ENCODE measurements around the gene DCAF5. TPM values are rescaled to one million over a fixed set of nuclear protein-coding genes. Genes with fewer than 3 reads are reported as not detected.

DCAF5 gene
- total RNA-seq, 1 donor from 2014 or later = 20.9 TPM

GRCh38 chr14:69047255-69047654 lies 105.7 kb downstream of the DCAF5 start:
- Histone ChIP-seq H3K27ac (ENCODE audit: low read depth, low read length) (peak overlapping the region; percentile 32), H3K27me3 (ENCODE audit: control insufficient read depth in 3 of 3, insufficient read depth in 3 of 3, low read length in 3 of 3) (peaks cover 0 to 13% (median 0%) of the 10 kb centered on the region in 3 donors), H3K4me1 (ENCODE audit: control insufficient read depth in 3 of 3, insufficient read depth in 3 of 3, low read length in 3 of 3) (peaks cover 62 to 72% (median 66%) of the 10 kb centered on the region in 3 donors), H3K36me3 (ENCODE audit: control insufficient read depth in 3 of 3, insufficient read depth in 3 of 3, low read length in 3 of 3) (no peaks in the 10 kb centered on the region), H3K9me3 (ENCODE audit: control insufficient read depth in 3 of 3, low read length in 3 of 3) (no peaks in the 10 kb centered on the region), H3K4me3 (ENCODE audit: low read length in 3 of 3) (no peak overlapping the region), H3K9ac (ENCODE audit: low read depth in 1 of 3, low read length in 3 of 3) (no peak overlapping the region)

DNA sequence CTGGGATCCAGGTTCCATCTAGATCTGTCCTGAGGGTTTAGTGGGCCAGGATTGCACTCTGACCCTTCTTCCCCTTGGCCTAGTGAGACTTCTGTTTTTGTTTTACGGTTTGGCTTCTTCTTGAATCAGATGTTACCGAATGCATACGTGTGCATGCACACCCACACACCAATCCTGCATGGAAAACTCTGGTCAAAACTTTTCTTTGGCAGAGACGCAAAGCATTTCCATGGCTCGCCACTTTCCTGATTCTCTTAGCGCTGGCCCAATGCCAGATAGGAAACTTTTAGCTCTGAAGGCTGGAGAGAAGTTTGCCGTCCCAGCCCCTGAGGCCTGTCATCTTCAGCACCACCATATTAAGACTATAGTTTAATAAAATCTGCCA lies 106.5 kb downstream of the DCAF5 start:
- no peaks in the 10 kb centered on the region for H3K9me3 ChIP-seq (ENCODE audit: control insufficient read depth in 3 of 3, low read length in 3 of 3)
- H3K4me1 ChIP-seq (ENCODE audit: control insufficient read depth in 3 of 3, insufficient read depth in 3 of 3, low read length in 3 of 3) = peaks cover 57 to 67% (median 67%) of the 10 kb centered on the region in 3 donors
- peaks cover 0 to 15% (median 4%) of the 10 kb centered on the region in 3 donors for H3K27me3 ChIP-seq (ENCODE audit: control insufficient read depth in 3 of 3, insufficient read depth in 3 of 3, low read length in 3 of 3)
- peak overlapping the region in 1 of 3 donors; percentile 28 for H3K9ac ChIP-seq (ENCODE audit: low read depth in 1 of 3, low read length in 3 of 3)
- H3K27ac ChIP-seq (ENCODE audit: low read depth, low read length) = peak overlapping the region; percentile 78
- no peaks in the 10 kb centered on the region for H3K36me3 ChIP-seq (ENCODE audit: control insufficient read depth in 3 of 3, insufficient read depth in 3 of 3, low read length in 3 of 3)
- H3K4me3 ChIP-seq (ENCODE audit: low read length in 3 of 3) = no peak overlapping the region

- peaks cover 57 to 64% (median 62%) of the 10 kb centered on the region in 3 donors for H3K4me1 ChIP-seq (ENCODE audit: control insufficient read depth in 3 of 3, insufficient read depth in 3 of 3, low read length in 3 of 3)
- no peak overlapping the region for H3K4me3 ChIP-seq (ENCODE audit: low read length in 3 of 3)
- H3K36me3 ChIP-seq (ENCODE audit: control insufficient read depth in 3 of 3, insufficient read depth in 3 of 3, low read length in 3 of 3) = no peaks in the 10 kb centered on the region
- H3K9ac ChIP-seq (ENCODE audit: low read depth in 1 of 3, low read length in 3 of 3) = peak overlapping the region; percentile 26 to 28 (median 28)
- peak overlapping the region; percentile 78 for H3K27ac ChIP-seq (ENCODE audit: low read depth, low read length)
- H3K9me3 ChIP-seq (ENCODE audit: control insufficient read depth in 3 of 3, low read length in 3 of 3) = no peaks in the 10 kb centered on the region
- H3K27me3 ChIP-seq (ENCODE audit: control insufficient read depth in 3 of 3, insufficient read depth in 3 of 3, low read length in 3 of 3) = peaks cover 0 to 15% (median 4%) of the 10 kb centered on the region in 3 donors
Measured at GRCh38 chr14:69045857-69046475, 107.0 kb downstream of the DCAF5 start.

DNA sequence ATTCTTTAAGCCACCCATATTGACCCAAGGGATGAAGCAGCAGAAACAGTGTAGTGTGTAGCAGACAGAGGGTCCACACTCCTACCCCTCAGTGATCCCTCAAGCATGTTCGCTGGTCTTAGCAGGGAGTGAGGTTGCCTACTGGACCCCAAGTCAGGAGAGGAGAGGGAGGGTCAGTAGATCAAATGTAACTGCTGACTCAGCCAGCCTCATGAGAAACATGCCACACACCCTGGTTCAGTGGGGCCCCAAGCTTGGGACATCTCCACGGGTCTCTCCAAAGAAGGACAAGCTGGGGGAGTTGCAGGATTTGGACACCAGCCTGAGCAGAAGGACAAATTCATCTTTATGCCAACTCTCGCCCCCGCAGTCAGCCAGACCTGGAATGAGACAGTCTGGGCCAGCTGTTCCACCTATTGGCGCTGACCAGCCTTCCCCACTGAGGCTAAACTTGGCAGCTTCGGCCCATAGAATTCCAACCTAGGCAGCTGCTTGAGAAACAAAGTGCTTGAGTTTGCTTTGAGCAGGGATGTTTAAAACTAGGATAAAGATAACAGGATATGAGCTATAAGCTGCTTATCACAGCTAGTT lies 107.9 kb downstream of the DCAF5 start:
- peaks cover 0 to 17% (median 6%) of the 10 kb centered on the region in 3 donors for H3K27me3 ChIP-seq (ENCODE audit: control insufficient read depth in 3 of 3, insufficient read depth in 3 of 3, low read length in 3 of 3)
- peak overlapping the region in 1 of 3 donors; percentile 38 for H3K9ac ChIP-seq (ENCODE audit: low read depth in 1 of 3, low read length in 3 of 3)
- no peaks in the 10 kb centered on the region for H3K9me3 ChIP-seq (ENCODE audit: control insufficient read depth in 3 of 3, low read length in 3 of 3)
- H3K4me3 ChIP-seq (ENCODE audit: low read length in 3 of 3) = no peak overlapping the region
- H3K4me1 ChIP-seq (ENCODE audit: control insufficient read depth in 3 of 3, insufficient read depth in 3 of 3, low read length in 3 of 3) = peaks cover 52 to 61% (median 54%) of the 10 kb centered on the region in 3 donors
- no peaks in the 10 kb centered on the region for H3K36me3 ChIP-seq (ENCODE audit: control insufficient read depth in 3 of 3, insufficient read depth in 3 of 3, low read length in 3 of 3)
- H3K27ac ChIP-seq (ENCODE audit: low read depth, low read length) = peak overlapping the region; percentile 78

- Histone ChIP-seq H3K27ac (ENCODE audit: low read depth, low read length) (peak overlapping the region; percentile 78), H3K4me1 (ENCODE audit: control insufficient read depth in 3 of 3, insufficient read depth in 3 of 3, low read length in 3 of 3) (peaks cover 45 to 56% (median 48%) of the 10 kb centered on the region in 3 donors)
Measured at GRCh38 chr14:69044296-69044695, 108.6 kb downstream of the DCAF5 start.

DNA sequence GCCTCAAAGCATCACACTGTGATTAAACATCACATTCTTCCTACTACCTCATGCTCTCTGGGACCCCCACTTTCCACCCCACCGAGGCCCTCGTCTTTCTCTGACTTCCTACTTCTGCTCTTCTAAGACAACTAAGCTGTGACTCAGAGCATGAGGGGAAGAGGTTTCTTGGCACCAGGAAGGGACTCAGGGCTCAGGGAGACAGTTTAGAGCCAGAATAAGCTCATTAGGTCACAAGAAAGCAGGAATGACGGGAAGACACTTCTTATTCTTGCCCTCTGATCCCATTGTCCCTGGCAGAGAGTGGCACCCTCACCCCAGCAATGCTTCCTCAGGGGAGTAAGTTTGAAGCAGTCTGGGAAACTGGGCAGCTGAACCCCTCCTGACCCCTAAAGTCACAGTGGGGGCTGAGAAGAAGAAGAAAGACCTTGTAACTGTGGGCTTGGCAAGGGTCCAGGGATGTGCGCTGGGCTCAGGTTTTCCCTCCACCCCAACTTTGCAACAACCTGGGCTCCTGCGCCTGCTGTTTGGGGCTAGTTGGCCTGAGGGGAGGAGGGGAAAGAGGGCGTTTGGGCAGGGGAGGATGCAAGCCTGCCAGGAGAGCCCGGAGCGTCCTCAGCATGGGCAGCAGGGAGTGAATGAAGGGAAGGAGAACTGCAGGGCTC lies 109.2 kb downstream of the DCAF5 start:
- no peak overlapping the region for H3K4me3 ChIP-seq (ENCODE audit: low read length in 3 of 3)
- peaks cover 0 to 19% (median 6%) of the 10 kb centered on the region in 3 donors for H3K27me3 ChIP-seq (ENCODE audit: control insufficient read depth in 3 of 3, insufficient read depth in 3 of 3, low read length in 3 of 3)
- no peaks in the 10 kb centered on the region for H3K9me3 ChIP-seq (ENCODE audit: control insufficient read depth in 3 of 3, low read length in 3 of 3)
- peak overlapping the region in 1 of 3 donors; percentile 33 for H3K9ac ChIP-seq (ENCODE audit: low read depth in 1 of 3, low read length in 3 of 3)
- H3K36me3 ChIP-seq (ENCODE audit: control insufficient read depth in 3 of 3, insufficient read depth in 3 of 3, low read length in 3 of 3) = no peaks in the 10 kb centered on the region
- H3K4me1 ChIP-seq (ENCODE audit: control insufficient read depth in 3 of 3, insufficient read depth in 3 of 3, low read length in 3 of 3) = peaks cover 46 to 53% (median 48%) of the 10 kb centered on the region in 3 donors
- H3K27ac ChIP-seq (ENCODE audit: low read depth, low read length) = peak overlapping the region; percentile 78

More at GRCh38 chr14:69044296-69044695, 108.6 kb downstream of the DCAF5 start:
- Histone ChIP-seq H3K4me3 (ENCODE audit: low read length in 3 of 3) (no peak overlapping the region), H3K27me3 (ENCODE audit: control insufficient read depth in 3 of 3, insufficient read depth in 3 of 3, low read length in 3 of 3) (peaks cover 0 to 17% (median 6%) of the 10 kb centered on the region in 3 donors), H3K9ac (ENCODE audit: low read depth in 1 of 3, low read length in 3 of 3) (no peak overlapping the region), H3K36me3 (ENCODE audit: control insufficient read depth in 3 of 3, insufficient read depth in 3 of 3, low read length in 3 of 3) (no peaks in the 10 kb centered on the region), H3K9me3 (ENCODE audit: control insufficient read depth in 3 of 3, low read length in 3 of 3) (no peaks in the 10 kb centered on the region)

GRCh38 chr14:69042787-69043444 lies 110.0 kb downstream of the DCAF5 start:
- H3K9me3 ChIP-seq (ENCODE audit: control insufficient read depth in 3 of 3, low read length in 3 of 3) = no peaks in the 10 kb centered on the region
- peaks cover 0 to 22% (median 6%) of the 10 kb centered on the region in 3 donors for H3K27me3 ChIP-seq (ENCODE audit: control insufficient read depth in 3 of 3, insufficient read depth in 3 of 3, low read length in 3 of 3)
- H3K9ac ChIP-seq (ENCODE audit: low read depth in 1 of 3, low read length in 3 of 3) = no peak overlapping the region
- H3K36me3 ChIP-seq (ENCODE audit: control insufficient read depth in 3 of 3, insufficient read depth in 3 of 3, low read length in 3 of 3) = no peaks in the 10 kb centered on the region
- H3K4me3 ChIP-seq (ENCODE audit: low read length in 3 of 3) = peak overlapping the region in 1 of 3 donors; percentile 25
- peak overlapping the region; percentile 78 for H3K27ac ChIP-seq (ENCODE audit: low read depth, low read length)
- H3K4me1 ChIP-seq (ENCODE audit: control insufficient read depth in 3 of 3, insufficient read depth in 3 of 3, low read length in 3 of 3) = peaks cover 50 to 58% (median 50%) of the 10 kb centered on the region in 3 donors

DNA sequence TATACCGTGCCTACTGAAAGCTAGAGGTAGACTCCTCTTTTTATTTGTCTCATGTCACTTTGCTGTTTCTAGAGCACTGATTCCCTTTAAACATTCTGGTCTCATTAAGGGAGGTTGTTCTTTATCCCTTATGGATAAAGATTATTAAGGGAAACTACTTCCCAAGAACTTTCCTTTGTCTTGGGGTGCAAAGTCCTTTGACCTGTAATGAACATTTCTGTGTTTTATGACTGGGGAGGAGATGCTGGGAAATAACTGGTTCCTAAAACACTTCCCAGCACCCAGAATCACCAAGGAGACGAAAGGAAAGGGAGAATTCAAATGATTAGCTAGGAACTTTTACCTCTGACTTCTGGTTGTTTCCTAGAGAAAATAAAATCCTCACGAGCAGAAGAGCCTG lies 110.6 kb downstream of the DCAF5 start:
- no peaks in the 10 kb centered on the region for H3K36me3 ChIP-seq (ENCODE audit: control insufficient read depth in 3 of 3, insufficient read depth in 3 of 3, low read length in 3 of 3)
- H3K9ac ChIP-seq (ENCODE audit: low read depth in 1 of 3, low read length in 3 of 3) = no peak overlapping the region
- peaks cover 0 to 27% (median 6%) of the 10 kb centered on the region in 3 donors for H3K27me3 ChIP-seq (ENCODE audit: control insufficient read depth in 3 of 3, insufficient read depth in 3 of 3, low read length in 3 of 3)
- peaks cover 45 to 58% (median 50%) of the 10 kb centered on the region in 3 donors for H3K4me1 ChIP-seq (ENCODE audit: control insufficient read depth in 3 of 3, insufficient read depth in 3 of 3, low read length in 3 of 3)
- H3K27ac ChIP-seq (ENCODE audit: low read depth, low read length) = peak overlapping the region; percentile 78
- H3K9me3 ChIP-seq (ENCODE audit: control insufficient read depth in 3 of 3, low read length in 3 of 3) = no peaks in the 10 kb centered on the region
- no peak overlapping the region for H3K4me3 ChIP-seq (ENCODE audit: low read length in 3 of 3)

- Histone ChIP-seq H3K4me3 (ENCODE audit: low read length in 3 of 3) (no peak overlapping the region), H3K9ac (ENCODE audit: low read depth in 1 of 3, low read length in 3 of 3) (no peak overlapping the region), H3K27ac (ENCODE audit: low read depth, low read length) (no peak overlapping the region), H3K4me1 (ENCODE audit: control insufficient read depth in 3 of 3, insufficient read depth in 3 of 3, low read length in 3 of 3) (peaks cover 42 to 56% (median 48%) of the 10 kb centered on the region in 3 donors), H3K27me3 (ENCODE audit: control insufficient read depth in 3 of 3, insufficient read depth in 3 of 3, low read length in 3 of 3) (peaks cover 0 to 27% (median 6%) of the 10 kb centered on the region in 3 donors), H3K9me3 (ENCODE audit: control insufficient read depth in 3 of 3, low read length in 3 of 3) (no peaks in the 10 kb centered on the region), H3K36me3 (ENCODE audit: control insufficient read depth in 3 of 3, insufficient read depth in 3 of 3, low read length in 3 of 3) (no peaks in the 10 kb centered on the region)
Measured at GRCh38 chr14:69041783-69042182, 111.1 kb downstream of the DCAF5 start.

Measured in skeletal muscle tissue (tissue), 4 donors.